ENCODE measurements around the gene BZW2. TPM values are rescaled to one million over a fixed set of nuclear protein-coding genes. Genes with fewer than 3 reads are reported as not detected.
A peak's percentile ranks its signal among the peaks of the same experiment; 100 is the strongest.

The BZW2 gene
- total and polyA plus RNA-seq, 11 donors = 195 to 808 (median 297) TPM

GRCh38 chr7:16647435-16647960 lies 1.5 kb downstream of the BZW2 start:
- no peaks in the 10 kb centered on the region for H3K36me3 ChIP-seq
- intact Hi-C loops (cut with DNase I) = loop anchor here in 2 of 10 donors (5.0 to 10.0 kb wide), 3 partner anchors 100 to 963 kb away; partner anchors contain the start of gene MEOX2 (in 1 of the 2)
- peak overlapping the region in 11 of 12 donors; percentile 71 to 97 (median 88) for H3K4me3 ChIP-seq
- peaks cover 0 to 78% (median 56%) of the 10 kb centered on the region in 12 donors for H3K4me1 ChIP-seq
- ATAC-seq = no peak
- H3K27ac ChIP-seq = peak overlapping the region in 10 of 12 donors; percentile 24 to 96 (median 92)
- no peak for TF ChIP-seq POLR2A (IDR thresholded peaks at IDR 0.05)
- TF ChIP-seq, protein P1, sequence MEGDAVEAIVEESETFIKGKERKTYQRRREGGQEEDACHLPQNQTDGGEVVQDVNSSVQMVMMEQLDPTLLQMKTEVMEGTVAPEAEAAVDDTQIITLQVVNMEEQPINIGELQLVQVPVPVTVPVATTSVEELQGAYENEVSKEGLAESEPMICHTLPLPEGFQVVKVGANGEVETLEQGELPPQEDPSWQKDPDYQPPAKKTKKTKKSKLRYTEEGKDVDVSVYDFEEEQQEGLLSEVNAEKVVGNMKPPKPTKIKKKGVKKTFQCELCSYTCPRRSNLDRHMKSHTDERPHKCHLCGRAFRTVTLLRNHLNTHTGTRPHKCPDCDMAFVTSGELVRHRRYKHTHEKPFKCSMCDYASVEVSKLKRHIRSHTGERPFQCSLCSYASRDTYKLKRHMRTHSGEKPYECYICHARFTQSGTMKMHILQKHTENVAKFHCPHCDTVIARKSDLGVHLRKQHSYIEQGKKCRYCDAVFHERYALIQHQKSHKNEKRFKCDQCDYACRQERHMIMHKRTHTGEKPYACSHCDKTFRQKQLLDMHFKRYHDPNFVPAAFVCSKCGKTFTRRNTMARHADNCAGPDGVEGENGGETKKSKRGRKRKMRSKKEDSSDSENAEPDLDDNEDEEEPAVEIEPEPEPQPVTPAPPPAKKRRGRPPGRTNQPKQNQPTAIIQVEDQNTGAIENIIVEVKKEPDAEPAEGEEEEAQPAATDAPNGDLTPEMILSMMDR (IDR thresholded peaks at IDR 0.05) = no peak
- H3K27me3 ChIP-seq = no peaks in the 10 kb centered on the region
- 28 to 32% (median 30%) methylated on average over 2 of the region's 2 CpGs for WGBS, 4 donors
- no peaks in the 10 kb centered on the region for H3K9me3 ChIP-seq
- DNase-seq = no peak

DNA sequence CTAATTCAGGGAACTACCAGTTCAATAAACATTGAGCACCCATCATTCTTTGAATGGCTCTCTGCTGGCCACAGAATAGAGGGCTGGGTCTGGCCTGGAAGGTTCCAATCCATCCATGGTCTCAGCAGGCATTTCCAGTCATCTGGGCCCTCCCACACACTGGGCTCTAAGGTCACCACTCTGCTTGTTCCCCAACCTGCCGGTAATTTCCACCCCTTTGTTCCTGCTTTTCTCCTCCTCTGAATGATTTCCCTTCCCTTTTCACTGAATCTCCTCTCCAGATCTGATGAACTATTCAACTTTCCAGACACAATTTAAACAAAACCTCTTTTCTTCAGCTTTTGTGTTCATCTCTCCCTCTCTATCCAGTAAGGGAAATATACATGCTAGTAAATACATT lies 2.6 kb downstream of the BZW2 start:
- intact Hi-C loops (cut with DNase I) = loop anchor here in 2 of 10 donors (5.0 to 10.0 kb wide), 3 partner anchors 99 to 964 kb away; partner anchors contain the start of gene MEOX2 (in 1 of the 2)
- peaks cover 0 to 78% (median 56%) of the 10 kb centered on the region in 12 donors for H3K4me1 ChIP-seq
- TF ChIP-seq, protein P1 (IDR thresholded peaks at IDR 0.05) = no peak
- TF ChIP-seq POLR2A (IDR thresholded peaks at IDR 0.05) = no peak

DNA sequence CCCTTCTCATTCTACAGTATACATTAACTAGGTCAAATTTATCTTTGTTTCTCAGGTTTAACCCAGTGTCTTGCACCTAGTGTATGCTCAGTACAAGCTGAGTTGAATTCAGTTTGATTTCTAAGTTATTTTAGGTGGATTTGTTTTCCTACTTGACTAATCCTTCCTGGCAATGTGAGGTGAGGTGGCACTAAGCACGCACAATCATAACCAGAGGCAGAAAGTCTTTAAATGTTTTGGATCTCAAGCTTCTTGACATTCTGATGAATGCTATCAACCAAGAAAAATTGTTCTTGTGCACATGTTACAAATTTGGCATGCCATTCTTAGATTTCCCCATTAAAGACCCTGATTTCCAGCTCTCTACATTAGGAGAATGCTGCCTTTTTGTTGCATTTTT lies 3.2 kb downstream of the BZW2 start:
- intact Hi-C loops (cut with DNase I) = loop anchor here in 2 of 10 donors (5.0 to 10.0 kb wide), 3 partner anchors 98 to 964 kb away; partner anchors contain the start of gene MEOX2 (in 1 of the 2)
- Histone ChIP-seq H3K27me3 (no peaks in the 10 kb centered on the region), H3K4me1 (peaks cover 0 to 73% (median 50%) of the 10 kb centered on the region in 12 donors), H3K27ac (peak overlapping the region in 11 of 12 donors; percentile 21 to 96 (median 91)), H3K36me3 (no peaks in the 10 kb centered on the region), H3K9me3 (no peaks in the 10 kb centered on the region), H3K4me3 (peak overlapping the region in 2 of 12 donors; percentile 12 to 84)
- no peak for TF ChIP-seq POLR2A (IDR thresholded peaks at IDR 0.05)
- TF ChIP-seq, protein P1 (IDR thresholded peaks at IDR 0.05) = no peak
- DNase-seq (no peak), ATAC-seq (no peak)
- WGBS, 4 donors = 42 to 59% (median 46%) methylated on average over 1 of the region's 1 CpG

More for the DNA sequence above, 2.6 kb downstream of the BZW2 start:
- Histone ChIP-seq H3K4me3 (peak overlapping the region in 4 of 12 donors; percentile 71 to 93 (median 86)), H3K36me3 (no peaks in the 10 kb centered on the region), H3K9me3 (no peaks in the 10 kb centered on the region), H3K27ac (peak overlapping the region in 11 of 12 donors; percentile 15 to 96 (median 91)), H3K27me3 (no peaks in the 10 kb centered on the region)
- no peak for ATAC-seq
- 13 to 22% (median 14%) methylated on average over 1 of the region's 1 CpG for WGBS, 4 donors
- DNase-seq = no peak

GRCh38 chr7:16650266-16650665 lies 4.3 kb downstream of the BZW2 start:
- Histone ChIP-seq H3K36me3 (no peaks in the 10 kb centered on the region), H3K27me3 (no peaks in the 10 kb centered on the region), H3K9me3 (no peaks in the 10 kb centered on the region), H3K27ac (peak overlapping the region in 10 of 12 donors; percentile 15 to 95 (median 77)), H3K4me3 (no peak overlapping the region), H3K4me1 (peaks cover 0 to 74% (median 47%) of the 10 kb centered on the region in 12 donors)
- intact Hi-C loops (cut with DNase I) = no loop called here
- DNase-seq (peak in 1 of 5 donors; percentile 25), ATAC-seq (no peak)
- WGBS, 4 donors = 50 to 56% (median 52%) methylated on average over 2 of the region's 2 CpGs
- TF ChIP-seq, protein P1 (IDR thresholded peaks at IDR 0.05) = no peak
- TF ChIP-seq POLR2A (IDR thresholded peaks at IDR 0.05) = no peak
